Measurements from ENCODE around the gene COPZ1.

COPZ1 gene

DNA sequence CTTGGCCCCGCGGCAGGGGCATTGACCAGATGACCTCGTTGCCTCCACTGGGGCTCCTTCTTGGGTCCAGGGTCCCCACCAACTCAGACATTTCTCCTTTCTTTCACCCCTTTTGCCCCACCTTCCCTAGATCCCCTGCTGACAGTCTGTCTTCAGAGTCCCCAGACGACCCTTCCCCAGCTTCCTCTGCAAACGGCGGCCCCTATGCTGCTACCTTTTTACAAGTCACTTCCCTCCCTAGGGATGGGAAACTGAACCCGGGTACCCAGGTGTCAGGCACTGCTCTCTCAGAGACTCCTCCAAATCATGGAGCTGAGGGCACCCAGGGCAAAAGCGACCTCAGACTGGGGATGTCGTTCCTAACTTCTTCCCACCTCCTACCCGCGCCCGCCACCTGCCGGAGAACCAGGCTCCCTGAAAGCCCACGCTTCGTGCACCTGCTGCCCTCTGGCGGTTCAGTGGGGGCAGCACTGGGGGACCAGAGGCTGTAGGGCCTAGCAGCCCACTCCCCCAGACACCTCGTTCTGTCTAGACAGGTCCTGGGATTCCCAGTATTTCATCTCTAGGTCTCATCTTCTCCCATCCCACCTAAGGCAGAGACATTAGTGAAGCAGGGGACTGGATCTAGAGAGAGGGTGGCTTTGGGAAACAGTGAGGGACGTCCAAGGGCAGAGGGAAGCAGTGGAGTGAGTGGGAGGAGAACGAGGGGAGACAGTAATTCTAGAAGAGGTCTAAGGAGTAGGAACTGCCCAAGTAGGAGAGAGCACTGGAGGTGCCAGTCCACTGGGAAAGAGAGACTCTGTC is 54.7 kb downstream of the COPZ1 start:
- peak; percentile 93 for DNase-seq

DNA sequence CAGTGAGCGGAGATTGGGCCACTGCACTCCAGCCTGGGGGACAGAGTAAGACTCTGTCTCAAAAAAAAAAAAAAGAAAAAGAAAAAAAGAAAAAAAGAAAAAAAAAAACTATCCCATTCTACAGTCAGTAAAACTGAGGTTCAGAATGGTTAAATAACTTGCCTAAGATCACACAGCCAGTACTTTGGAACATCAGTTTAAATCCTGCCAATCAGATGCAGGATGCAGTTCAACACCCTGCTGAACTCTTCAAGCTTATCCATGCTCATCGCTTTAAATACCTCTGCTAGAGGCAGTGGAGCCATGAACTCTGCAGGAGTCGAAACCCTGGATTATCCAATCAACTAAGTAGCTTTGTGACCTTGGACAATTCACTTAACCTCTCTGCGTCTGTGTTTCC is 56.2 kb downstream of the COPZ1 start:
- DNase-seq: no peak

DNA sequence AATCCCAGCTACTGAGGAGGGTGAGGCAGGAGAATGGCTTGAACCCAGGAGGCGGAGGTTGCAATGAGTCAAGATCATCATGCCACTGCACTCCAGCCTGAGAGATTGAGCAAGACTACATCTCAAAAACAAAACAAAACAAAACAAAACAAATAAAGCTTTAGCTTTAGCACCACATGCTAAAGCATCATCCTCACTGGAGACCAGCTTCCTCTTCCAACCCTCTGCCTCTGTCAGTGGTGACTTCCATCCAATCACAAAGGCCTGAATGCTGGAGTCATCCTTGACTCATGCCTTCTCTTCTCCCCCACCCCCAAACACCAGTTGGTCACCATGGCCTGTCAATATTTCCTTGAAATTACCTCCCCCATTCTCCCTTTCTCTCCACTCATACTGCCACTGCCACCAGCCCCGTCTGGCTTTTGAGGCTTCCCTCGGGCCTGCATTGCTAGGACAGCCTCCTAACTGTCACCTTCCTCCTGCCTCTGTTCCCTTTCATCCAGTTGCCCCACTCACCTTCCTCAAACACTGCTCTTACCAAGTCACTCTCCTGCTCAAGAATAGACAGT is 58.2 kb downstream of the COPZ1 start:
- DNase-seq: no peak

DNA sequence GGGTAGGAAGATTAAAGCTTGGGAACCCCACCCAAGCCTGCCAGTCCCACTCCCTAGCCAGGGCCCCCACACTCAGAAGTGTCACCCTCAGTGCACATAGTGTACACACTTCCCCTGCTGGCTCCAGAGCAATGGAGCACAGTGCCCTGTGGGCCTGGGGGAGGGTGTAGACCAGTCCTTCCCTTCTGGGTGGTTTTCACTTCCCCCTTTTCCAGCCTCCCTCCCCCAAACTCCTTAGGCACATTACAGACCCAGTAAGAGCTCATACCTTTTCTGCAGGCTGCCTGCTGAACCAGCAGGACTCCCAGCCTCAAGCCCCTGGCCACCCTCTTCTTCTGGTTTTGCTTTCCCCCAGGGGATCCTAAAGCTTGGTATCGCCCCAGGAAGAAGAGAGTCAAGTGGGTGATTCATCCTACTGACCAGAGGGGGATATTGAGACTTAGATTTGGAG is 59.7 kb downstream of the COPZ1 start, which contains the start of gene ZNF385A:
Gene ZNF385A (minus strand): TSS at position 143 of the 451 bp plus-strand sequence. CDS start 219 bp downstream, outside the sequence.
- DNase-seq: no peak

DNA sequence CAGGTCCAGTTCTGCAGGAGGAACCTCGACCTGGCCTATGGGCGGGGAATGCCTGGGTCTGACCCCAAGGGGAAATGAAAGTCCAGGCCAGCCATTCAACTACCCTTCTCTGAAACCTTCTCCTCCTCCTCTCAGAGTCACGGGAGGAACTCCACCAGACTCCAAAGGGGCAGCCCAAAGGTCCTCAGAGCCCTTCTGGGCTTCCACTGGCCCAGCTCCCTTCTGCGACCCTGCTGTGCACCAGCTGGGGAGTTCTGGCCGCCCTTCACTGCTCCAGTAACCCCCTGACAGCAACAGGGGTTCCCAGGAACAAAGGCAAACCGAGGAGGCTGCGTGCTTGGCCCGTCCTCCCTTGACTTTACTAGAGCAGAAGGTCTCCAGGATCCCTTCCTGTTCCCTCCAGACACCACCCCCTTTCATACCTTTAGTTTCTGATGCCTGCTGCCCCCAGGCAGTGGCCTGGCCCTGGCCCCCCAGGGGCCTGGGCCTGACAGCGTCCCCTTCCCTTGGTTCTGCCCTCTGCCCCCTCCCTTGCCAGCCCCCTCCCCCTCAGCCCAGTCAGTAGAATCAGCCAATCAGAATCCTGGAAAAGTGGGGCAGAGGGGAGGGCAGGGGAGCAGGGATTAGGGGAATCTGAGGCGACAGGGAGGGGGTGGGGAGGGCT is 60.5 kb downstream of the COPZ1 start:
- no peak for DNase-seq

DNA sequence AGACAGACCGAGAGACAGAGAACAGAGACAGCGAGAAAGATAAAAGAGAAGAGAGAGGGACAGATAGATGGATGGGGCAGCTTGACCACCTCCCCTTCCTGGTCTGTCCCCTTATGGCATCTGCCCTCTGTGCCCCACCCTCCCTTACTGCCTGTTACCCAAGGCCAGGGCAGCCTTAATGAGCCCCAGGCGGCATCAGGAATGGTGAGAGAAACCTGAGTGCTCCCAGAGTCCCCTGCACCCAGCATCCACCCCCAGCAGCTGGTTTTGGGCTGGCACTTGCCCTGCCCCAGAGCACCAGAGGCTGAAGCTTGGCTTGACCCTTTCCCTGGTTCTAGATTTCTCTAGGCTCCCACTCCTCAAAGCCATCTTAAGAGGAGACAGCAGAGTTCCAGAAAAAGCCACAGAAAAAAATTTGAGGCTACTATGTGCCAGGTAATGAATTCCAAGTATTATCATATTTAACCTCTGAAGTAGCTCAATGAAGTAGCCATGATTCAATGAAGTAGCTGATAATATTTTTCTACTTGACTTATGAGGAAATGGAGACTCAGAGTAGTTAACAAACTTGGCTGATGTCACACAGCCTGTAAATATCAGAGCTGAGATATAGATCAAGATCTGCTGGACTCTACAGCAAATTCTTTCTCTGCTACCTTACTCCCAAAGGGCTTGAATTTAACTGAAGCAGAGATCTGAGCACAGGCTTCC is 61.6 kb downstream of the COPZ1 start:
- no peak for DNase-seq

DNA sequence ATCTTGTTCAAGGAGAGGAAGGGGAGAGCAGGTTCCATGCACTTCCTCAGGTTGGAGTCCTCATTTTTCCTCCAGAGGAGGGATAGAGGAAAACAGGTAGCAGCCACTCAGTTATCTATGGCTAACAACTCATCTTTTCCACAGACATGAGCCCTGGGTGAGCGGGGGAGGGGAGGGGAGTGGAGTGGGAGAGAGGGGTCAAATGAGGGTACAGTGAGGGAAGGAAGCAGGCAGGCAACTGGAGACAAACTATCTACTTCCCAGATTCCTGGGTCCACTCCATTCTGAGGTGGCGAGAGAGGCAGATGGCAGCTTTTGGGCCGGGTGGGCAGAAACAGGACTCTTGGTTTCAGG is 62.2 kb downstream of the COPZ1 start:
- no peak for DNase-seq

DNA sequence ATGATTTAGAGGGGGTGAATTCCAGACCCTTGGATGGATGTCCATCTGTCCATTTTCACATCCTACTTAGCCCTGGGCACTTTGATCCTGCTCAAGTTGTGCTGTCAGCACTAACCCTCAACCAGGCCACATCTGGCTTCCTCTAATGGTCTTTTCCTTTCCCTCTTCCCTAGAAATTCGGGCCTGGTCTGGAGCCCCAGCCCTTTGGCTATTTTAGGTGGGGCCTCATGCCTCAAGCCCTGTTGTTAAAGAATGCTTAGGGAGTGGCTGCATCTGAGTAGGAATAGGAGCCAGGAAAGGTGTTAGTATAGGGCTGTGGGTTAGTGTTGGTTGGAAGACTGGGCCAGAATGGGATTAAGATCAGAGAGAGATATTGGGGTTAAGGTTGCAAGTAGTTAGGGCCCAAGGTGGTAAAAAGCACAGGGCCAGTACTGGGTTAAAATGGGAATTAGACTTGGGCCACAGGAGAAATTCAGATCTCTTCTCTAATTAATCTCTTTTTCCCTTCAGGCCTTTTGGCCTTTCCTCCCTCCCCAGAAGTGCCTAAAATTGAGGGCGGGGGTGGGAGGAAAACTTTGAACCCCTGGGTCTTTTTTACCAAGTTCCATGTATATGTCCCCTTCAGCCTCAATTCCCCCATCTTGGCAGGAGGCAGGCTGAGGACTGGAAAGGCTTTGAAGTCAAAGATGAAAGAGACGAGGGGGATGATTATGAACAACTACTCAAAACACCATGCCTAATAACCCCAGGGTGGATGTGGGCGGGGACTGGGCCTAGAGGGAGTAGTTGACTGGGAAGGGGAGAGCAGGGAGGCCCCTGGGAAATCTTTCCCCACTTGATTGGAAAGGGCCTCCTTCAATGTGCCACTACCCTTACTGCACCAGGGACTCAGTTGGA is 63.6 kb downstream of the COPZ1 start:
- DNase-seq: no peak

DNA sequence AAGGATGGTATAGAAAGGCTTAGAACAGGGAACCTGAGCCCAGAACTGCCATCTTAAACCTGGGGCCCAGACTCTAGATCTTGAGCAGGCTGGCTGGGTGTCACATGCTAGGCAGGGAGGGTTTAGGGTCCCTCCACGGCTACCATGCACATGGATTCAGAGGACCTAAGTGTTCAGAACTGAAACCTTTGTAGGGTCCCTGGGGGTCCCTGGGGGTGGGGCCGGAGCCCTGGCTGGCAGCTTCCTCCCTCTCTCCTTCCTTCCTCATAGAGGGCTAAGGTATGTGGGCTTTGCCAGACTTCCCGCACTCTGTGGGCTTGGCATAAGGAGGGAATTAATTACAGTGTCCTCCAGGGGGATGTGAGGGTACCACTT is 64.2 kb downstream of the COPZ1 start:
- DNase-seq: no peak

DNA sequence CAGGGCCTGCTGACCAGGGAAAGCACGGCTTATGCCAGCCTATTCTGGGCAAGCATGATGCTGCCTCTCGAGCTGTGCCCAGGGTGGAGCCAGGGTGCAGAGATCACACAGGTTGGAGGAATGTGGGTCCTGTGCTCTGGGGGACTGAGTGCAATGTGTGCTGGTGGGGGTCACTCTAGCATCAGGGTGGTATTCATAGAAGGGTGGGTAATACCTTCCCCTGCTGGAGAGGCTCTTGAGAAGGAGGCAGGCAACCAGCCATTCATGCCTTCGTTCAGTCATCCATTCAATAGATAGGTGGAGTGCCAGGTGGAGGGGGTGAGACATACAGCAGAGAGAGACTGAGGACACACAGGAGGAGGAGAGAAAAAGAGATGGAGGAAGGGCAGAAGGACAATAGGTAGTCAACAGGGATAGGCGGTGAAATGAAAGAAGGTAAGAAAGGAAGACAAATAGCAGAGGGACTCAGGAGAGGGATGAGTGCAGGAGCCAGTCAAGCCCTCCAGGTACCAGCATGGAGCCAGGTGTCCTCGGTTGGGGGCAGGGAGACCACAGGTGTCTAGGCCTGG is 64.8 kb downstream of the COPZ1 start:
- DNase-seq: no peak

DNA sequence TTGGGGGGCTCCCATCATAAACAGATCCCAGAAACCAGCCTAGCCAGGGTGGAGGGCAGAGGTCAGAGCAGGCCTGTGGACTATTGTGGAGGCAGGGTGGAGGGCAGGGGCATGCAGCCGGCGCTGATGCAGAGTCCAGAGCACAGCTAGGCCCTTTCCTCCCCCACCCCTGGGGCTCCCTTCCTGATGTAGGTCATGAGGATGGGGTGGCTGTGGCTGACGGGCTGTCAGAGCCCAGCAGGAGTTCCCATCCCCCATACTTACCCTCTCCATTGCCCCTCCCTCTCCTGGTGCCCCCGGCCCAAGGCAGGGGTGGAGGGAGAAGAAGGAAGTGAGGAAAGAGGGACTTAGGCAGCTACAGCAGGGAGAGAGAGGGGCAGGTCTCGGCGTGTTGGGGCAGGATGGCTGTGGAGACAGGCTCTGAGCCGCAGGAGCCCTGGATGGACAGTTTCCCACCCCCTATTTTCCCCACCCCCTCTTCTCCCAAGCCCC is 65.3 kb downstream of the COPZ1 start:
- DNase-seq: no peak

DNA sequence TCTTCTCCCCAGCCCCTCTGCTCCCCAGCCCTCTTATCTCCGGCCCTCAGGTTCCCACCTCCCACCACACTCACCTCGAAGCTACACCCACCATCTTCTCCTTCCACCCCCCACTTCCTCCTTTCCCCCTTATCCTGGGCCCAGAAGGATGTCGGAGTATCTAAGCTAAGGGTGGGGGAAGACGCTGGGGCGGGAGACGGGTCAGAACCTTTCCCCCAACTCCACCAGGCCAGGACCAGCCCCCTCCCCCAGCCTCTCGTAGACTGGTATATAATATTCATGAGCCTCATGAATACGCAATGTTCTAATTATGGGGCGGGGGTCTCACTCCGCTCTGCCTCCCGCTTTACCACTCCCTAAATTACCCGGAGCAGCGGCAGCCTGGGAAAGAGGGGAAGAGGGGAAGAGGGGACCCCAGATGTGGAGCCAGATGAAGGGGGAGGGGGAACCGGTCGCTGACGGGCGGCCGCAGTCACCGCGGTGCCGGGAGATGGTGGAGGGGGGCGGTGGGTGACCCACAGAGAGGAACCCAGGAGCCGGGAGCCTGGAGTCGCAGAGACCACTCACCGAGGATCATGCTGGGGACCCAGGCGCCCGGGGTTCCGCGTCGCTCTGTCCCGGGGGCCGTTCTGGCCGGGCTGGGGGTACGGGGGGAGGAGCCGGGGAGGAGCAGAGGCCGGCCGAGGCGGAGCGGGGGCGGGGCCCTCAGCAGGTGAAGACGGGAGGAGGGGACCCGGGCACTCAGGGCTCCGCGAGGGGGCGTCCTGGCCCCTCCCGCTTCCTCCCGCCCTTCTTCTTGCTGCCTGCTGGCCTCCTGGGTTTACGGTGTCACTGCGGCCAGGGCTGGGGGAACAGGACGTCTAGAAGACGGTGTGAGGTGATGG is 66.0 kb downstream of the COPZ1 start:
- DNase-seq: peak; percentile 73

DNA sequence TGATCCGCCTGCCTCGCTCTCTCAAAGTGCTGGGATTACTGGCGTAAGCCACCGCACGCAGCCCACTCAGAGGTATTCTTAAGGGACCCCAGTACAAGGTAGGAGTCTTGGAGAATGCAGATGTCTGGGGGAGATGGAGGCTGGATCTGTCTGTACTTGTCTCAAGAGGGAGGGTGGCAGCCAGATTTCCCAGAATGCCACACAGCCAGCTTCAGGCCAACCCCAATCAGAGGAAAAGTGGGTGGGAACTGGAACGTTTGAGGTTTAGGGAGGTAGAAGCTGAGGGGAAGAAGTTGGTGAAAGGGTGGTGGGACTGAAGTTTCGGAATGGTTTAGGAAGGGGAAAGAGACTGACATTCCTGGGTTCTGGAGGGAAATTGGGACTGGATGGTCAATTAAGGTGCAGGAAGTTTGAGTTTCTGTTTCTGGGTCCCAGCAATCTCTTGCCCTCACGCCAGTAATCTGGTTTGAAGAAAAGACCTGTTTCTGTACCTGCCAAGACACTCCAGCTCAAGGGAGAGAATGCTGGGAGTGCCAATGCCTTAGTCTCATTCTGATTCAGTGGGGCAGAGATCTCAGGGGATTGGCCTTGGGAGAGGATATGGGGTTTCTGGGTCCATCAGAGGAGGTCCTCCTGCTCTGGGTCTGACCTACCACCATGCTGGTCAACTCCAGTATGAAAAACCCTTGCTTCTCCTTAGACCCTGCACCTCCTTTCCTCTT is 67.7 kb downstream of the COPZ1 start:
- no peak for DNase-seq

DNA sequence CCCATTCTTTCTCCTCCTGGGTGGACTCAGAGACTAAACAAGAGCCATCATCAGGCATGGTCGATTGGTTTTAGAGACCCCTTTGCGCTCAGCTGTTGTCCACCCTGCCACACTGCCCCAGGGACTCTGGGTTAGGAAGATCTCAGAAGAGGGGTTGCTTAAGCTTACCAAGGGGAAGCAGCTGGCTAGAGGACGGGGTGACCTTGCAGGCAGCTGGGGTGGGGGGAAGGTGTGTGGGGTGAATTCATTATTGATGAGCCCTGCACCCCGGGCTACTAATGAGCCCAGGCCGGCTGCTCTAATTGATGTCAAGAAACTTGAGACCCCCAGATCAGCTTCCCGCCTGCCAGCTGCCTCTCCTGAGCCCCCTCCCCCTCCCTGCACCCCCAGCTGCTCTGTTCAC is 68.3 kb downstream of the COPZ1 start:
- no peak for DNase-seq

DNA sequence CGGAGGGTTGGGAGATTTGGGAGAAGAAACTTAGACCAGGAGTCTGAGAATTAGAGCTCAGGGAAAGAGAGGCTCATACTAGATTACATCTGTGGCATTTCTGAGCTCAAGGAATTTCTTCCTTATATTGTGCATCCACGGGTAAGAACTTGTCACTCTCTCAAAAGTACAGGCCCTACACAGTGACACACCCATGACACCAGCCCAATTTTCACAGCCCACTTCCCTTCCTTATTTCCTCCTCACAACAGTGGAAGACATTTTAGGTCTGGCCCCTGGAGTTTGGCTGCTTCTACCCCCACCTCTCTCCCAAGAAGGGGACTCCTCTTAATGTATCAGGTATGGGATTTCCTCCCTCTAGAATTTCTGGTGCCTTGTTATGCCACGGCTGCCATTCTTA is 68.8 kb downstream of the COPZ1 start:
- no peak for DNase-seq

DNA sequence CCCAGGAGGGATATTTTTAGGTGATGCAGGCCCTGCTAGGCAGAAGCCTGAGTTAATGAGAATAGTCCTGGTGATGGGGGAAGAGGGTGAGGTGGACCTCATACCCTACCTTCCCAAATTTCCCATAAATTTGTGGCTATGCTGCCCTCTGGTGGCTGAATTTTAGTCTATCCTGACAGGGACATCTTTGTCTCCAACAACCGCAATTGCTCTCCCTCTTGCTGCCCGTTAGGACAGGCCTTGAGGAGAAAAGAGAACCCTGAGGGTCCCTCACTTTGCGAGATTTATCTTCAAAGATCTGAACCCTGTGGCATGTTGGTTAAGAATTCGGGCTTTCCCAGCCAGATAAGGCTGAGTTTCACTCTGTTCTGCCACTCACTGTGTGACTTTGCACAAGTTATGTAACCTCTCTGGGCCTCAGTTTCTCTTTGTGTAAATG is 69.4 kb downstream of the COPZ1 start:
- no peak for DNase-seq

DNA sequence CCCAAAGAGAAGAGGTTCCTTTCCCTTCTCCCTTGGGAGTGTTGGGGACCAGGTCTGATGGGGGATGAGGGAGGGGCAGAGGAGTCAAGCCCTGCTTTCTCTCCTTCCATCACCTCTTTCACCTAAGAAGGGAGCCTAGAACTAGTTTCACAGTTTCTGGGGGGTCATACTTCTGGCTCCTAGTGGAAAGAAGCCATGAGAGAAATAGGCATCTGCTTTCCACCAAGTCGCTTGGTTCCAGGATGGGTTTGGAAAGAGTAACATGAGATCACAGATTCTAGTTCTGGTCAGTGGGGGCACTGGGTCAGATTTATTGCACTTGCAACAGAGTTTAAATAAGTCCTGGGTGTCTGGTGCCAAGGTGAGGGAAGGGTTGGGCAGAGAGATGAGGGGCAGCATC is 70.1 kb downstream of the COPZ1 start:
- DNase-seq: no peak

DNA sequence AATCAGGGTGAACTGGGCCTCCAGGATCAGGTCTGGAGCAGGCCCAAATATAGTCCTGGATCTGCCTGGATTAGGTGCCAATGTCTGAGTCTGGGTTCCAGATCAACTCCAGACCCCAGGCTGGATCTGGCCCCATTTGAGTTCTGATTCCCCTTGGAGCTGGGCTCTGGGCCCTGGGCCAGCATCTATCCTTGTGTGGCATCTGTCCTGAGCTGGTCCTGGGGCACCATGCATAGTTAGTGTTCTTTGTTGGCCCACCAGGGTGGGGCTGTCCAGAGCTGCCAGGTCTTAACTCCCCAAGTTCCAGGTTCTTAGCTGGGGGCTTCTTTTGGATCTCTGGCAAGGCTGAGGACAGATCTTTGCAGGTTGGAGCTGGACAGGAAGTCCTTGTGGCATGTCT is 70.6 kb downstream of the COPZ1 start:
- no peak for DNase-seq

DNA sequence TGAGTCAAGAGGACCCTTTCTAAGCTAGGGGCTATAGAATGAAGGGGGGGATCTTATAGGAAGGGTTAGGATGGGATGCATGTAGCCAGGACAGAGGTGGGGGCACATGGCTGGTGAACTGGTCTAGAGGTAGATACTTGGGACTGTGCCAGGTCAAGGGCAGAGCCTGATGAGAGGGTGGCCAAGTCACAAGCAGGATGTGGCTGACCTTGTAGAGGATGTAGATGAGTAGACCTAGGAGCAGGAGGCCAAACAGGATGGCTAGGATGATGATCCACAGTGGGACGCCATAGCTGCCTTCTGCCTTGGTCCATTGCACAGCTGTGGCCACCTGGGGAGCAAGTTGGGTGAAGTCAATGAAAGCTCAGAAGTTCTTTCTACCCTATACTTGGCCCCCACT is 72.2 kb downstream of the COPZ1 start:
- DNase-seq: no peak

DNA sequence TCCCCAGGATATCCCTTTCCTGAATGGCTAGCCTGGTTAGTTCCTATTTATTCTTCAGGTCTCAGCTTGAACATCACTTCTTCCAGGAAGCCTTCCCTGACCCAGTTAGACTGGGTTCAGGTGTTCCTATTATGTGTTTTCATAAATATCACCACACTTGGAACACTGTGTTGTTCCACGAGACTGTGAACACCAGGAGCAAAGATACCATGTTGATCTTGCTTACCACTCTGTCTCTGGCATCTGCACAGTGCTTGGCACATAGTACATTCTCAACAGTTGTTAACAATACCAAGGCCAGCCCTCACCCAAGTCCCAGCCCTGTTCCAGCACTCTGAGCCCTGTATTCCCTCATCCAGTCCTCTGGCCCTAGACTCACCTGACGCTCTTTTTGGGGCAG is 73.3 kb downstream of the COPZ1 start:
- no peak for DNase-seq
